ENCODE measurements around the gene TMEM143. TPM values are rescaled to one million over a fixed set of nuclear protein-coding genes. Genes with fewer than 3 reads are reported as not detected.
"Not testable (repeated sequence)": the region's sequence is repeated elsewhere in the genome, so short reads cannot be mapped to it uniquely, and the experiment has no call there.

Gene TMEM143
- total RNA-seq, 1 experiment from 2014 or later, result 15.2 TPM

DNA sequence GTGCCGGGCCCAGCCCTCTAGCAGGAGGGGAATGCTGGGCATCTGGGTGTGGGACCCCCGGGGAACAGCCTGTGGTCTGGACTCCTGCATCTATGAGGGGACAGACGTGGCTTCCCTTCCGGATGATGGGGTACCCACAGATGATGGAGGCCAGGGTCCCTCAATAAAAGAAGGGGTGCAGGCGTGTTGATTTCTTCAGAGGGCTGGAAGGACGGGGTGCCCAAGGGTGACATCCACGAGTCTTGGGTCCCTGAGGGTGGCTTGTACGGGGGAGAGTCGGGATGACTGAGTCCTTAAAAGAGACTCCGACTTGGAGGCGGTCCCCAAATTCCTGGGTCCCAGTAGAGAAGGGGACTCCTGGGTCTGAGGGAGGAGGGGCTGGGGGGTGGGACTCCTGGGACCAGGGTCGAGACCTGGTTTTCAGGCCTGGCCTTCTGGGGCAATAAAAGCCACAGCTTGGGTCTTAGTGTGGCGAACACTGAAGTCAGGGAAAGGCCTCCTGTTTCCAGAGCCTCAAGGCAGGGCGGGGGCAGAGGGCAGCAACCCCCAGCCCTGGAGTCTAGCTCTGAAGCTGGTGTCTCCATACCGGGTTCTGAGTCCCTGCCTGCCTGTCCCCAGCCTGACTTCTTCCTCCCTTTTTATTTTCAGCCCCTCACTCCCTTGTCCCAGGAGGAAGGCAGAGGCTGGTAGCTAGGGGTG lies 29.3 kb upstream of the TMEM143 start:
- Mint-ChIP-seq H3K9me3 (no peaks in the 10 kb centered on the region), H3K36me3 (ENCODE audit: insufficient read depth in 1 of 3, low read depth in 3 of 3) (peaks cover 11 to 13% (median 13%) of the 10 kb centered on the region in 3 experiments; a peak in 6 of 7 replicates), H3K27ac (no peak overlapping the region), H3K4me1 (peaks cover 32 to 57% of the 10 kb centered on the region in 2 experiments), H3K27me3 (ENCODE audit: low read depth) (peaks cover 61% of the 10 kb centered on the region), H3K4me3 (peak overlapping the region in 1 of 2 experiments; percentile 84; a peak in 3 of 5 replicates)
- no peak overlapping the region for H2BK5ac ChIP-seq (ENCODE audit: insufficient read length, low read length)
- no peaks in the 10 kb centered on the region for H3K79me1 ChIP-seq (ENCODE audit: insufficient read depth, low read depth, low read length, poor library complexity, severe bottlenecking)
- no peak overlapping the region for H4K8ac ChIP-seq (replicated peaks; ENCODE audit: insufficient read length, low read depth, low read length)
- H4K20me1 ChIP-seq (ENCODE audit: control insufficient read depth, insufficient read depth, insufficient read length), result no peaks in the 10 kb centered on the region
- H3K56ac ChIP-seq (ENCODE audit: insufficient read length, low read depth, low read length), result no peak overlapping the region
- H3K9me3 ChIP-seq (ENCODE audit: control insufficient read depth, low read depth, low read length), result no peaks in the 10 kb centered on the region
- no peak overlapping the region for H3K18ac ChIP-seq (ENCODE audit: insufficient read length, low read depth, low read length)
- H3K4me2 ChIP-seq (ENCODE audit: insufficient read depth, insufficient read length, low read length), result peak overlapping the region; percentile 72
- H3K23ac ChIP-seq (ENCODE audit: insufficient read length, low read depth, low read length), result no peak overlapping the region
- H2AK5ac ChIP-seq (ENCODE audit: insufficient read length, low read length), result no peak overlapping the region
- DNase-seq, result no peak
- H3K4ac ChIP-seq (ENCODE audit: low read depth, low read length), result no peak overlapping the region
- no peak overlapping the region for H2BK15ac ChIP-seq (ENCODE audit: low read depth, low read length)
- no peak overlapping the region for H3K27ac ChIP-seq (ENCODE audit: insufficient read length, low read depth, low read length)
- WGBS (ENCODE audit: extremely low coverage, insufficient read length, low lambda C conversion rate), result no CpG with 5 or more reads among the region's 15 CpGs
- no peak overlapping the region for H2AFZ ChIP-seq (ENCODE audit: low read length)
- no peak overlapping the region for H3T11ph ChIP-seq (ENCODE audit: low read length)
- no peak overlapping the region for H2BK12ac ChIP-seq (ENCODE audit: insufficient read length, low read depth, low read length)
- peaks cover 11% of the 10 kb centered on the region for H3K23me2 ChIP-seq (ENCODE audit: insufficient read length, low read depth, low read length, poor library complexity, severe bottlenecking)
- peaks cover 6% of the 10 kb centered on the region; the same call in 1 of the 2 replicates for H3K4me1 ChIP-seq (ENCODE audit: insufficient read depth, low read length)
- no peak overlapping the region for H3K9ac ChIP-seq (ENCODE audit: extremely low read depth, insufficient read length, low read length)
- H2BK20ac ChIP-seq (ENCODE audit: low read depth, low read length, poor library complexity, severe bottlenecking), result no peak overlapping the region
- H3K14ac ChIP-seq (ENCODE audit: insufficient read depth, low read length), result no peak overlapping the region
- TF ChIP-seq, protein P1, sequence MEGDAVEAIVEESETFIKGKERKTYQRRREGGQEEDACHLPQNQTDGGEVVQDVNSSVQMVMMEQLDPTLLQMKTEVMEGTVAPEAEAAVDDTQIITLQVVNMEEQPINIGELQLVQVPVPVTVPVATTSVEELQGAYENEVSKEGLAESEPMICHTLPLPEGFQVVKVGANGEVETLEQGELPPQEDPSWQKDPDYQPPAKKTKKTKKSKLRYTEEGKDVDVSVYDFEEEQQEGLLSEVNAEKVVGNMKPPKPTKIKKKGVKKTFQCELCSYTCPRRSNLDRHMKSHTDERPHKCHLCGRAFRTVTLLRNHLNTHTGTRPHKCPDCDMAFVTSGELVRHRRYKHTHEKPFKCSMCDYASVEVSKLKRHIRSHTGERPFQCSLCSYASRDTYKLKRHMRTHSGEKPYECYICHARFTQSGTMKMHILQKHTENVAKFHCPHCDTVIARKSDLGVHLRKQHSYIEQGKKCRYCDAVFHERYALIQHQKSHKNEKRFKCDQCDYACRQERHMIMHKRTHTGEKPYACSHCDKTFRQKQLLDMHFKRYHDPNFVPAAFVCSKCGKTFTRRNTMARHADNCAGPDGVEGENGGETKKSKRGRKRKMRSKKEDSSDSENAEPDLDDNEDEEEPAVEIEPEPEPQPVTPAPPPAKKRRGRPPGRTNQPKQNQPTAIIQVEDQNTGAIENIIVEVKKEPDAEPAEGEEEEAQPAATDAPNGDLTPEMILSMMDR (conservative IDR thresholded peaks at IDR 0.05), result no peak
- H4K5ac ChIP-seq (ENCODE audit: insufficient read length, low read depth, low read length), result no peak overlapping the region
- H3K27me3 ChIP-seq (ENCODE audit: insufficient read depth, low read length), result peaks cover 8% of the 10 kb centered on the region; the same call in 1 of the 2 replicates
- H2BK120ac ChIP-seq (ENCODE audit: low read depth, low read length, poor library complexity, severe bottlenecking), result no peak overlapping the region
- H3K79me2 ChIP-seq (ENCODE audit: insufficient read depth, low read length), result no peaks in the 10 kb centered on the region; the same call in 1 of the 2 replicates
- no peak overlapping the region for H4K91ac ChIP-seq (ENCODE audit: insufficient read length, low read depth, low read length)

DNA sequence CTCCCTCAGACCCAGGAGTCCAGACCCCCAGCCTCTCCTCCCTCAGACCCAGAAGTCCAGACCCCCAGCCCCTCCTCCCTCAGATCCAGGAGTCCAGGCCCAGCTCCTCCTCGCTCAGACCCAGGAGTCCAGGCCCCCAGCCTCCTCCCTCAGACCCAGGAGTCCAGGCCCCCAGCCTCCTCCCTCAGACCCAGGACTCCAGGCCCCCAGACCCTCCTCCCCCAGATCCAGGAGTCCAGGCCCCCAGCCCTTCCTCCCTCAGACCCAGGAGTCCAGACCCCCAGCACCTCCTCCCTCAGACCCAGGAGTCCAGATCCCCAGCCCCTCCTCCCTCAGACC lies 28.2 kb upstream of the TMEM143 start:
- not testable (repeated sequence) for H2BK20ac ChIP-seq (ENCODE audit: low read depth, low read length, poor library complexity, severe bottlenecking); H3K9ac ChIP-seq (ENCODE audit: extremely low read depth, insufficient read length, low read length); H2BK120ac ChIP-seq (ENCODE audit: low read depth, low read length, poor library complexity, severe bottlenecking); H3K79me2 ChIP-seq (ENCODE audit: insufficient read depth, low read length); H3K79me1 ChIP-seq (ENCODE audit: insufficient read depth, low read depth, low read length, poor library complexity, severe bottlenecking); H3K27ac ChIP-seq (ENCODE audit: insufficient read length, low read depth, low read length); H2AFZ ChIP-seq (ENCODE audit: low read length); H4K91ac ChIP-seq (ENCODE audit: insufficient read length, low read depth, low read length); H3K27me3 ChIP-seq (ENCODE audit: insufficient read depth, low read length); H3K4ac ChIP-seq (ENCODE audit: low read depth, low read length); H2AK5ac ChIP-seq (ENCODE audit: insufficient read length, low read length); H3T11ph ChIP-seq (ENCODE audit: low read length); H3K23ac ChIP-seq (ENCODE audit: insufficient read length, low read depth, low read length); H3K4me1 ChIP-seq (ENCODE audit: insufficient read depth, low read length); H4K20me1 ChIP-seq (ENCODE audit: control insufficient read depth, insufficient read depth, insufficient read length); H3K56ac ChIP-seq (ENCODE audit: insufficient read length, low read depth, low read length); H3K9me3 Mint-ChIP-seq; H3K9me3 ChIP-seq (ENCODE audit: control insufficient read depth, low read depth, low read length); H2BK5ac ChIP-seq (ENCODE audit: insufficient read length, low read length); DNase-seq; H3K14ac ChIP-seq (ENCODE audit: insufficient read depth, low read length); H4K8ac ChIP-seq (replicated peaks; ENCODE audit: insufficient read length, low read depth, low read length); H4K5ac ChIP-seq (ENCODE audit: insufficient read length, low read depth, low read length); H3K4me2 ChIP-seq (ENCODE audit: insufficient read depth, insufficient read length, low read length); H3K27ac Mint-ChIP-seq; H3K23me2 ChIP-seq (ENCODE audit: insufficient read length, low read depth, low read length, poor library complexity, severe bottlenecking); H3K18ac ChIP-seq (ENCODE audit: insufficient read length, low read depth, low read length); H2BK15ac ChIP-seq (ENCODE audit: low read depth, low read length); H2BK12ac ChIP-seq (ENCODE audit: insufficient read length, low read depth, low read length)
- WGBS (ENCODE audit: extremely low coverage, insufficient read length, low lambda C conversion rate), result no CpG with 5 or more reads among the region's 1 CpG
- Mint-ChIP-seq H3K27me3 (ENCODE audit: low read depth) (peaks cover 51% of the 10 kb centered on the region), H3K4me3 (peak overlapping the region in 1 of 2 experiments; percentile 98; a peak in 3 of 5 replicates), H3K4me1 (peaks cover 23 to 47% of the 10 kb centered on the region in 2 experiments), H3K36me3 (ENCODE audit: insufficient read depth in 1 of 3, low read depth in 3 of 3) (peaks cover 19 to 23% (median 23%) of the 10 kb centered on the region in 3 experiments; a peak in 6 of 7 replicates)
